Astrocyte of the hippocampus (primary cell): Measurements from ENCODE around the gene MOV10L1.

ENCODE experiments used
- DNase-seq: peaks from one replicate; pipeline ENCODE4 v3.0.0; 2011; ENCODE audit warnings: low read depth, low spot score

The MOV10L1 gene

GRCh38 chr22:50089682-50090411 is at the start of gene MOV10L1:
Gene MOV10L1 (plus strand): TSS chr22:50090006. CDS start chr22:50090089, 83 bp downstream.
- peak; percentile 29 for DNase-seq

DNA sequence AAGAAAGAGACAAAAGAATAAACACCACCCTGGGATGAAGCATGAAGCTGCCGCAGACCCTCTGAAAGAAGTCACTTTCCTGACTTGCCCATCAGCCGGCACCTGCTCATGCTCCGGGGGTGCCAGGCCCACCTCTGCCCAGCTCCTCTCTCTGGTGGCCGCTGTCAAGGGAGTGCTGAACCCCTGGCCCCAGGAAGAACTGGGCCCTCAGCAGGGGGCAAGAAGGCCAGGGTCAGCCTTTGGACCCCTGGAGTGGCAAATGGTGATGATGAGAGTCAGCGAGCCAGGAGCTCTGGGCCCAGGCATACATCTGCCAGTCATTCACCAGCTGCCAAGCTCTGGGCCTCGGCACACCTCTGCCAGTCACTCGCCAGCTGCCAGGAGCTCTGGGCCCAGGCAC is 49.1 kb upstream of the MOV10L1 start:
- no peak for DNase-seq

DNA sequence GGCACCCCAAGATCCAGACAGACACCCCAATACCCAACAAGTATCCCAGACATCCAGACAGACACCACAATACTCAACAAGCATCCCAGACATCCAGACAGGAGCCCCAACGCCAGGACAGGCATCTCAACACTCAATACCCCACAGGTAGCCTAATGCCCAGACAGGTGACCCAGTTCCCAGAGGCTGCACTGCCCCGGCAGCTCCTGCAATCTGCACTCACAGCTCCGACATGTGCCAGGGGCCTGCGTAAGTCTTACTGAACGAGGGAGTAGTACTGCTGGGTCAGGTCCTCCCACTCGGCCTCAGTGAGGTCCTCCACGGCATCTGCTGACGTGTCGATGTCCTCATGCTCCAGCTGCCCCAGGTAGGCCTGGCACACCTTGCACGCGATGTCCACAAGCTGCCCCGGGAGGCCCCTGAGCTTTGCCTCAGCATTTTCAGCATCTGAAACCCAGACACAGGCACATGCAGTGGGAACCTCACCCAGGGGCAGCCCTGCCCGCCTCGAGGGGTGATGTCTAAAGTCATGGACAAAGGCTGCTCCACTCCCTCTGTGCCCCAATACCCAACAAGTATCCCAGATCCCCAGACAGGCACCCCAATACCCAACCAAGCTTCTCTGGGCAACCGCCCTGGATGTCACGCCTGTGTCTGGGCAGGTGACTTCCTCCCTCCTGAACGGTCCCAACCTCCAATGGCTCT is 48.3 kb upstream of the MOV10L1 start:
- no peak for DNase-seq

DNA sequence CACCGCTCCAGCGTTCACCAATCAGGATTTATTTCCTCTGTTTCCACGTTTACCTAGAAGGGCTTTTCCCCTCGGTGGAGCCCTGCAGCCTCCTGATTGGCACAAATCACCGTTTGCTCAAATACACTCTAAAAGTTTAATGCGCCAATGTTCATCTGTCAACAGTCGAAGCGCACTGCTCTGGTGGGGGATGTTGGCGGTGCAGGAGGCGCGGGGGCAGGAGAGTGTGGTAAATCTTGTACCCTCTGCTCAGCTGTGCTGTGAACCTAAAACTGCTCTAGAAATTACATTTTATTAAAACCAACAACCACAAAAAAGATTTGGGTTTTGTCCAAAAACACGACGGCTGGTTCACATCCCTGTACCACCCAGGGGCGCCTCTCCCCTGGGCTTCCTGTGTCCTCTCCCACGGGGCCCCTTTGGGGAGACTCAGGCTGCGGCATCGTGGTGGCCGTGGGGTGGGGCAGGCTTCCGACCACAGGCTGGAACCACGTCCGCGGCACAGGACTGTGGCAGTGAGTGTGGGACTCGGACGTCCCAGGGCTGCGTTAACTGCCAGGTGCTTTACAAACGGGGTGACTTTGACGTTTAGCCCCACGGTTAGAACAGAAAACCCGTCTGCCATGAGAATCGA is 45.2 kb upstream of the MOV10L1 start:
- no peak for DNase-seq

DNA sequence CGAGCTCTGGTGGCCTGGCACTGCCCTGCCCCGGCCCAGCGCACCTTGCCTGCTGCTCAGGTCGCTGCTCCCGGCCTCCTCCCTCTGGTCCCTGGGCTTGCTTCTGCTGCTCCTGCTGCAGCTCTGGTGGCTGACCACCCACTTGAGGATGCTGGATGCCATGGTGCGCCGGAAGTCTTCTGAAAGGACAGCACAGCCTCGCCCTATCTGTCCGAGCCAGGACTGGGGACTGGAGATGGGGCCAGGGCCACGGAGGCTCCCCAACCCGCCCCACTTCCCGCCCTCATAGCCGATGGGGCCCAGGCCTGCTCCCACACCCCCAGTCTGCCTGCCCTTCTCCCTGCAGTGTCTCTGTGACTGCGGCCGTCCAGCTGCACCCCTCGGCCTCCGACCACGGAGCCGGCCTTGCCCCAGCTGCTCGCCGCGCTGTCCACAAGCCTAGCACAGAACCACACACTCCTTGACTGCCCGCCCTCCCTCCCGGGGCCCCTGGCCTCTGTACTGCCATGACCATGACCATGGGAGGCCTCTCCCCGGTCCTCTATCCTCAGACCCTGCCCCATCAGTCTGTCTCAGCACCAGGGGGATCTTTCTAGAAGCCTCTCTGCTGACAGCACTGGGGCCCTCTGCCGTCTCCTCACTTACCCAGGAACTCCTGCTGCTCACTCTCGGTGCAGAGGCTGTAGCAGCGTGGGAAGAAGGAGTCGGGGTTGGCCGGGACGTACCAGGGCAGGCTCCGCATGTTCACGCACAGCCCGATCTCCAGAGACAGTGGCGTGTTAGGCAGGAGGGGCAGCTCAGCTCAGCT is 44.4 kb upstream of the MOV10L1 start:
- DNase-seq, result no peak

DNA sequence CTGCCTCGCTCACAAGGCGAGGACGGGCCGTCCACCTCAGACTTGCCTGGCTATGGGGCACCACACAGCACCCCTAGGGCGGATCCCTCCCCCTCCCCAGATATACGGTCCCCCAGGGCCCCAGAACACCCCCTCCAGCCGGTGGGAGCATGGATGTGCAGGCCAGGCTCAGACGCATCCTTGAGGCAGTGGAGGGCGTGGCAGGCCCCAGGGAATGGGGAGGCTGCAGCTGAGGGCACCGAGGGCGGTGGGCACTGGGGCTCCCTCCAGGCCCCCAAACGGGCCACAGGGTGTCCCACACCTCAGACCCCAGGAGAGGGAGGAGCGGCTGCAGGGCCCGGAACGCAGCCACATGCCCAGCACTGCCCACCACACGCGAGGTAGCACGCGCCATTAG is 43.8 kb upstream of the MOV10L1 start:
- DNase-seq, result no peak

DNA sequence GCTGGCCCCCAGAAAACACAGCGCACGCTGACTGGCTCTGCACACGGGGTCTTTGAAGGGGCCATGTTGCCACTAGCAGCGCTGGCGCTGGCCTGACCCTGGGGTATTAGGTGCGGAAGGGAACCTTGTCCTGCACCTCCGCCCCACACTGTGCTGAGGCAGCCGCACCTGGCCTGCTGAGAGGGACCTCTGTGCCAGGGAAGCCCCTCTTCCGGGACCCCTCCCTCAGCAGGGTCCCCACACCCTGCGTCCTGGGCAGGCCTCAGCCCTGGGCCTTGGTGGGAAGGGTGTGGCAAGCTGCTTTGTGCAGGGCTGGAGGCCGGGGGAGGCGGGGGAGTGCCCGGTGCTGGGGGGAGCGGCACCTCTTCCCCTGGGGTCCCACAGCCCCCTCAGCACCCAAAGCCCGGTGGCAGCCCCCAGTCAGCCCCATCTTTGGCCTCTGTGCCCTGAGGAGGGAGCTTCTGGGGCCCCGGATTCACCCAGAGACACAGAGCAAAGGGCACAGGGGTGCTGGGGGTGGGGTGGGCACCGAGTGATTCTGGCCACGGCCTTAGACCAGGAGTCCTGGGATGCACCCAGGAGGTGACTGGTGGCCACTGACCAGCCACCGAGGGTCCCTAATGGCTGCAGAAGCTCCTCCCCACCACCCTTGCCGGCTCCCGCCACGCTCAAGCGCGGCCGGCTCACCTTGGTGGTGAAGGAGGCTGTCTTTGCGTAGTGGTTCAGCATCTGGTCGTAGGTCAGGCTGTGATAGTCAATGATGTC is 43.1 kb upstream of the MOV10L1 start:
- no peak for DNase-seq

- no peak for DNase-seq
Measured at GRCh38 chr22:50047346-50047745, 42.5 kb upstream of the MOV10L1 start.

DNA sequence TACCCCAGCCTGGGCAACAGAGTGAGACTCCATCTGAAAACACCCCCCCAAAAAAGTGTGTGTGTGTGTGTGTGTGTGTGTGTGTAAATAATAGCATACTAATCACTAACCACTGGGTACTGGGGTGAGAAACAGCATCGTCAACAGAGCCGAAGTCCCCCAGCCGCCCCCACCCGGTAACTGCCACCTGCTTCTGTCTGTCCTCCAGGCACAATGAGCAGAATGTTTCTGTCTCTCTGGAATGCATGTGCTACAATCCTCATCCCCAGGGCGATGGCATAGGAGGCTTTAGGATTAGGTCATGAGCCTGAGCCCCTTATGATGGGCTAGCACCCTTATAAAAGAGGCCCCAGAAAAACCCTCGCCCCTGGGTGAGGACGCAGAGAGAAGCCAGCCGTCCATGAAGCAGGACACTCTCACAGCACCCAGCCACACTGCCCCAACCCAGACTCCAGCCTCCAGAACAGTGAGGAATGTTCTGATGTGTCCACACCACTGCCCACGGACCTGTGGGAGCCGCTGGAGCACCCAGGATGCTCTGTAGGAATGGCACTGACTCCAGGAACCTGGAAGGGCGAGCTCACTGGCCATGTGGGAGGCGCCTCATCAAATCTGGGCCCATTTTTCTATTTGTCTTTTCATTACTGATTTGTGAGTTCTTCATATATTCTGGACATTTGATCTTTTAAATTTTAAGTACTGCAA is 41.6 kb upstream of the MOV10L1 start:
- DNase-seq, result no peak

- no peak for DNase-seq
Measured at GRCh38 chr22:50048836-50049235, 41.0 kb upstream of the MOV10L1 start.

- no peak for DNase-seq
Measured at GRCh38 chr22:50049299-50050195, 40.3 kb upstream of the MOV10L1 start.

GRCh38 chr22:50051930-50052329 is 37.9 kb upstream of the MOV10L1 start:
- DNase-seq, result no peak

- no peak for DNase-seq
Measured at GRCh38 chr22:50053861-50054260, 35.9 kb upstream of the MOV10L1 start.

DNA sequence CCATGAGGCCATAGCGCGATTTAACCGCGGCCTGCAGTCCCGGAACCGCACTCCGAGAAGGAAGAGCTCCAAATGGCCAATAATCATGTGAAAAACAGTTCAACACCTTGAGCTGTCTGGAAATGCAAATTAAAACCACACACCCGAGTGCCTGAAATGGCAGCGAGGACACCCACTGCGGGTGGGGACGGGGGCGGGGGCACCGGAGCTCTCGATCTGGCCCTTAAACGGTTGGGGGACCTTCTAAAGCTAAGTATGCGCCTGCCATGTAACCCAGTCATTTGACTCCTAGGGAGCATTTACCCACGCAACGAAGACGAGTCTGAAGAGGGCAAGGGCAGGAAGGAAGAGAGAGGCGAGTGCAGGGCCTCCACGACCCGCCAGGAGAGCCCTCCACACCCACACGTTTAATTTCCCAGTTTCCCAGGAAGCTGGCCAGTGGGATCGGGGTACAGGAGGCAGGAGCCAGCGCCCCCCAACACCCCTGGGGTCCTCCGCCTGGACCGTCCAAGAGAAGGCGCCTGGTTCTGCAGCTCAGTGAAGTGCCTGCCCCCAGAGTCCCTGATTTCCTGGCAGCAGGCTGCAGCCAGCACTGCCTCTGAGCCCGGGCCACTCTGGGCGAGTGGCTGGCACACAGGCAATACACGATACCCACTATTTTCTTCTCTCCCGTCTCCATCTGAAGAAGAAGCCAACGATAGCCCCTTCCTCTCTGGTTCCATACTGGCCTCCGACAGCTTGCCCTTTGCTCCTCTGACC is 33.4 kb upstream of the MOV10L1 start:
- DNase-seq, result no peak

DNA sequence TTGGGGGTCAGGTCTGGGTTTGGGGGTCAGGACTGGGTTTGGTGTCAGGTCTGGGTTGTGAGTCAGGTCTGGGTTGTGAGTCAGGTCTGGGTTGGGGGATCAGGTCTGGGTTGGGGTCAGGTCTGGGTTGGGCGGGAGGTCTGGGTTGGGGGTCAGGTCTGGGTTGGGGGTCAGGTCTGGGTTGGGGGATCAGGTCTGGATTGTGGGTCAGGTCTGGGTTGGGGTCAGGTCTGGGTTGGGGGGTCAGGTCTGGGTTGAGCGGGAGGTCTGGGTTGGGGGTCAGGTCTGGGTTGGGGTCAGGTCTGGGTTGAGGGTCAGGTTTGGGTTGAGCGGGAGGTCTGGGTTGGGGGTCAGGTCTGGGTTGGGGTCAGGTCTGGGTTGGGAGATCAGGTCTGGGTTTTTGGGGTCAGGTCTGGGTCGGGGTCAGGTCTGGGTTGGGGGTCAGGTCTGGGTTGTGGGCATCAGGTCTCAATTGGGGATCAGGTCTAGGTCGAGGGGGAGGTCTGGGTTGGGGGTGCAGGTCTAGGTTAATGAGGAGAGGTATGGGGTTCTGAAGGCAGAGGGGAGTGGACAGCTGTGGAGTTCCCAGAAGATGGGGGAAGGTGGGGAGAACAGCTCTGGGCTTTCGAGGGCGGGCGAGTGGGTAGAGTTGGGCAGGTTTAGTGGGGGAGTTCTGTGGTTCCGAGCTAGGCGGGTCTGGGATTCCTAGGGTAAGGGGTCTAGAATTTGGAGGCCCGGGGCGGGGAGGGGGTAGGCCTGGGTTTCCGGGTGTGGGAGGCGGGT is 32.3 kb upstream of the MOV10L1 start:
- DNase-seq, result no peak

DNA sequence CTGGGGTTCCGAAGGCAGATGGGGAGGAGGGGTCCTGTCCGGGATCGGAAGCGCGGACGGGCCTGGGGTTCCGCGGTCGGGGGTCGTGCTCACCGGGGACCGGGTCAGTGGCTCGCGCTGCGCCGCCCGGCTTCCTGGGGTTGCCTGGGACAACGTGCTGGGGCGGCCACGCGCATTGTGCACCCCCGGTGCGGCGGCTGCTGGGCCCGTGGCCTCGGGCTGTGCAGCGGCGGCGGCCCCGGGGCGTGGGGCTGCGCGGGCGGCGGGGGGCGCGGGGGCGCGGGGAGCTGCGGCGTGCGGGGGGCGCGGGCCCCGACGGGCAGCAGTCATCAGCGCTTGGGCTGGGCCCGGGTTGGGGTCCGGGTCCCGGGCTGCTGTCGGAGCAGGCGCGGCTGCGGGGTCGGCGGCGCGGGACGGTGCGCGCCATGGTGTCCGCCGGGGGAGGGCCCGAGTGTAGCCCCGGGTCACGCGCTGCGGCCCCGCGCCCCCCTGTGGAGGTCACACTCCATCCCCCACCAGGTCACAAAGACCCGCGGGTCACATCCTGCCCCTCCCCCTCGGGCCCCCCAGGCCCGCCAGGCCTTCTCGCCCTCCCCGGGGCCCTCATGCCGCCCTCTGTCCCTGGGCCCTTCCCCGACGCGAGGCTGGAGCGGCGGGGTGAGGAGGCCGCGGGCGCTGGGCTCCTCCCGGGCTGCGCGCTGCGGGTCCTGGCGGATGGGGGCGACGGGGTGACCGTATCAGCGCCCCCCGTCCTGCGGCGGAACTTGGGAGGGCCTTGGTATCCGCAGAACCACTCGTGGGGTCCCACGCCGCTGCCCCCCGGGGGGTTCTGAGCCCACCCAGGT is 31.5 kb upstream of the MOV10L1 start, which contains the start of gene TTLL8:
Gene TTLL8 (minus strand): TSS at position 238 of the 845 bp plus-strand sequence.
- DNase-seq, result no peak
